ENCODE results near the gene PSMG1. TPM values are rescaled to one million over a fixed set of nuclear protein-coding genes. Genes with fewer than 3 reads are reported as not detected.

Gene PSMG1
- total RNA-seq, 1 experiment from 2014 or later: 78.8 TPM

DNA sequence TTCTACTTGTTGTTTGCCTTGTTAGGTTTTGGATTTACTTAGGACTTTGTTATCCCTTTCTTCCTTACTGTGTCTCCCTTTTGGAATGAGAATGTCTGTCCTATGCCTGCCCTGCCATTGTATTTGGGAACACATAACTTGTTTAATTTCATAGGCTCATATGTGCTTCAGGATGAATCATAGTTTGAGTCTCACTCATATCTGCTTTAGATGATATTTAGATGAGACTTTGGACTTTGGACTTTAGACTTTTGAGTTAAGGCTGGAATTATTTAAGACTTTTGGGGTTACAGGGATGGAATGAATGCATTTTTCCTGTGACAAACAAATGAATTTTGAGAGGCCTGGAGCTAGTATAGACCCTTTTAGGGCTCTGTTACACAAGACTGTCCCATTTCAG, 33.4 kb downstream of the PSMG1 start:
- H2AFZ ChIP-seq (ENCODE audit: low read length): no peak overlapping the region
- Mint-ChIP-seq H3K27ac (no peak overlapping the region; a peak in 1 of 7 replicates), H3K4me3 (no peak overlapping the region), H3K27me3 (ENCODE audit: low read depth) (no peaks in the 10 kb centered on the region), H3K36me3 (ENCODE audit: insufficient read depth in 1 of 3, low read depth in 3 of 3) (peaks cover 0 to 1% (median 0%) of the 10 kb centered on the region in 3 experiments; a peak in 2 of 7 replicates), H3K4me1 (no peaks in the 10 kb centered on the region), H3K9me3 (peaks cover 0 to 2% of the 10 kb centered on the region in 2 experiments; a peak in 1 of 5 replicates)
- no peak overlapping the region for H3K23ac ChIP-seq (ENCODE audit: insufficient read length, low read depth, low read length)
- H2BK12ac ChIP-seq (ENCODE audit: insufficient read length, low read depth, low read length): no peak overlapping the region
- H2BK120ac ChIP-seq (ENCODE audit: low read depth, low read length, poor library complexity, severe bottlenecking): no peak overlapping the region
- H3K23me2 ChIP-seq (ENCODE audit: insufficient read length, low read depth, low read length, poor library complexity, severe bottlenecking): no peaks in the 10 kb centered on the region
- no peaks in the 10 kb centered on the region for H3K79me2 ChIP-seq (ENCODE audit: insufficient read depth, low read length)
- H2BK15ac ChIP-seq (ENCODE audit: low read depth, low read length): no peak overlapping the region
- no peak overlapping the region for H4K91ac ChIP-seq (ENCODE audit: insufficient read length, low read depth, low read length)
- no peak overlapping the region for H4K8ac ChIP-seq (replicated peaks; ENCODE audit: insufficient read length, low read depth, low read length)
- no peaks in the 10 kb centered on the region for H3K4me1 ChIP-seq (ENCODE audit: insufficient read depth, low read length)
- TF ChIP-seq, protein P1, sequence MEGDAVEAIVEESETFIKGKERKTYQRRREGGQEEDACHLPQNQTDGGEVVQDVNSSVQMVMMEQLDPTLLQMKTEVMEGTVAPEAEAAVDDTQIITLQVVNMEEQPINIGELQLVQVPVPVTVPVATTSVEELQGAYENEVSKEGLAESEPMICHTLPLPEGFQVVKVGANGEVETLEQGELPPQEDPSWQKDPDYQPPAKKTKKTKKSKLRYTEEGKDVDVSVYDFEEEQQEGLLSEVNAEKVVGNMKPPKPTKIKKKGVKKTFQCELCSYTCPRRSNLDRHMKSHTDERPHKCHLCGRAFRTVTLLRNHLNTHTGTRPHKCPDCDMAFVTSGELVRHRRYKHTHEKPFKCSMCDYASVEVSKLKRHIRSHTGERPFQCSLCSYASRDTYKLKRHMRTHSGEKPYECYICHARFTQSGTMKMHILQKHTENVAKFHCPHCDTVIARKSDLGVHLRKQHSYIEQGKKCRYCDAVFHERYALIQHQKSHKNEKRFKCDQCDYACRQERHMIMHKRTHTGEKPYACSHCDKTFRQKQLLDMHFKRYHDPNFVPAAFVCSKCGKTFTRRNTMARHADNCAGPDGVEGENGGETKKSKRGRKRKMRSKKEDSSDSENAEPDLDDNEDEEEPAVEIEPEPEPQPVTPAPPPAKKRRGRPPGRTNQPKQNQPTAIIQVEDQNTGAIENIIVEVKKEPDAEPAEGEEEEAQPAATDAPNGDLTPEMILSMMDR (conservative IDR thresholded peaks at IDR 0.05): no peak
- no peak overlapping the region for H3K4ac ChIP-seq (ENCODE audit: low read depth, low read length)
- H3K27me3 ChIP-seq (ENCODE audit: insufficient read depth, low read length): no peaks in the 10 kb centered on the region
- H4K5ac ChIP-seq (ENCODE audit: insufficient read length, low read depth, low read length): no peak overlapping the region
- H4K20me1 ChIP-seq (ENCODE audit: control insufficient read depth, insufficient read depth, insufficient read length): no peaks in the 10 kb centered on the region
- H3K9me3 ChIP-seq (ENCODE audit: control insufficient read depth, low read depth, low read length): no peaks in the 10 kb centered on the region
- no peaks in the 10 kb centered on the region for H3K79me1 ChIP-seq (ENCODE audit: insufficient read depth, low read depth, low read length, poor library complexity, severe bottlenecking)
- H3K14ac ChIP-seq (ENCODE audit: insufficient read depth, low read length): no peak overlapping the region
- no peak overlapping the region for H3K4me2 ChIP-seq (ENCODE audit: insufficient read depth, insufficient read length, low read length)
- H2BK5ac ChIP-seq (ENCODE audit: insufficient read length, low read length): no peak overlapping the region
- no peak for DNase-seq
- H2BK20ac ChIP-seq (ENCODE audit: low read depth, low read length, poor library complexity, severe bottlenecking): no peak overlapping the region
- H3K27ac ChIP-seq (ENCODE audit: insufficient read length, low read depth, low read length): no peak overlapping the region
- no peak overlapping the region for H3K56ac ChIP-seq (ENCODE audit: insufficient read length, low read depth, low read length)
- H2AK5ac ChIP-seq (ENCODE audit: insufficient read length, low read length): no peak overlapping the region
- H3T11ph ChIP-seq (ENCODE audit: low read length): no peak overlapping the region
- no peak overlapping the region for H3K18ac ChIP-seq (ENCODE audit: insufficient read length, low read depth, low read length)
- no peak overlapping the region for H3K9ac ChIP-seq (ENCODE audit: extremely low read depth, insufficient read length, low read length)

All from H9 (cell line).